Endothelial cell of hepatic sinusoid (primary cell): Measurements from ENCODE around the gene RFTN2.
"Not testable (repeated sequence)": the region's sequence is repeated elsewhere in the genome, so short reads cannot be mapped to it uniquely, and the experiment has no call there.

Source experiments
- in situ Hi-C: cut with HindIII; loops from 2 replicates; pipeline ENCODE4 v1.10.0; 2017; ENCODE audit warnings: low sequenced_read_pairs

Gene RFTN2

GRCh38 chr2:197675711-197676188 is 363 bp upstream of the RFTN2 start:
- in situ Hi-C loops: no loop called here

- in situ Hi-C loops: no loop called here
These were observed 796 bp downstream of the RFTN2 start for GRCh38 chr2:197674591-197674990.

GRCh38 chr2:197674060-197674459 is 1.3 kb downstream of the RFTN2 start:
- in situ Hi-C loops: no loop called here

- in situ Hi-C loops: no loop called here
These were observed 1.8 kb downstream of the RFTN2 start for GRCh38 chr2:197673606-197674005.

GRCh38 chr2:197673106-197673505 is 2.3 kb downstream of the RFTN2 start:
- in situ Hi-C loops: no loop called here

- in situ Hi-C loops: no loop called here
These were observed 3.0 kb downstream of the RFTN2 start for GRCh38 chr2:197672371-197672893.

- in situ Hi-C loops: no loop called here
These were observed 6.3 kb downstream of the RFTN2 start for GRCh38 chr2:197669077-197669476.

GRCh38 chr2:197668296-197668695 is 7.1 kb downstream of the RFTN2 start:
- in situ Hi-C loops: no loop called here

- in situ Hi-C loops: no loop called here
These were observed 9.1 kb downstream of the RFTN2 start for GRCh38 chr2:197666277-197666676.

- in situ Hi-C loops: no loop called here
These were observed 13.8 kb downstream of the RFTN2 start for GRCh38 chr2:197661626-197662025.

- in situ Hi-C loops: no loop called here
These were observed 17.8 kb downstream of the RFTN2 start for GRCh38 chr2:197657562-197657961.

- in situ Hi-C loops: no loop called here
These were observed 27.3 kb downstream of the RFTN2 start for GRCh38 chr2:197647961-197648690.

- in situ Hi-C loops: no loop called here
These were observed 33.7 kb downstream of the RFTN2 start for GRCh38 chr2:197641666-197642065.

GRCh38 chr2:197640571-197641122 is 34.7 kb downstream of the RFTN2 start:
- in situ Hi-C loops: not testable (repeated sequence)

- in situ Hi-C loops: no loop called here
These were observed 42.2 kb downstream of the RFTN2 start for GRCh38 chr2:197633109-197633657.

- in situ Hi-C loops: no loop called here
These were observed 47.3 kb downstream of the RFTN2 start for GRCh38 chr2:197628043-197628500.

- in situ Hi-C loops: no loop called here
These were observed 48.3 kb downstream of the RFTN2 start for GRCh38 chr2:197626965-197627625.

GRCh38 chr2:197620133-197620532 is 55.3 kb downstream of the RFTN2 start:
- in situ Hi-C loops: no loop called here

- in situ Hi-C loops: no loop called here
These were observed 60.3 kb downstream of the RFTN2 start for GRCh38 chr2:197615016-197615652.

- in situ Hi-C loops: no loop called here
These were observed 60.9 kb downstream of the RFTN2 start for GRCh38 chr2:197614532-197614931.

- in situ Hi-C loops: no loop called here
These were observed 61.8 kb downstream of the RFTN2 start for GRCh38 chr2:197613509-197613987.
